A549 treated with AZD9567 at 1 μM for 4 hours (cell line): ENCODE measurements around the gene COL4A4. TPM values are rescaled to one million over a fixed set of nuclear protein-coding genes. Genes with fewer than 3 reads are reported as not detected.

Source experiments
- total RNA-seq: library from RNA; stranded (reverse); fragments of 200-300 nt; extraction: Qiagen RNA extraction; gene quantifications from 5 replicates; pipeline ENCODE4 v1.2.3, GENCODE V29; 2022; ENCODE audit not compliant: insufficient read depth

Gene COL4A4
- 1.2 to 2.1 TPM (median 1.7 TPM) in 5 replicates for total RNA-seq

GRCh38 chr2:227163998-227164762 lies at the start of gene COL4A4, which contains the start of gene COL4A3:
Gene COL4A4 (minus strand): TSS chr2:227164205. CDS start chr2:227147483, 16,722 bp downstream.
Gene COL4A3 (plus strand): TSS chr2:227164624. CDS start chr2:227164727, 103 bp downstream.

Other genes starting within 250 kb of the COL4A4 start
- gene COL4A3, start 419 bp upstream of the COL4A4 start, total RNA-seq = 0.33 to 1.7 TPM (median 0.94 TPM) in 5 replicates
- 97.1 to 122 TPM (median 99.8 TPM) in 5 replicates for gene MFF, start 161.0 kb upstream of the COL4A4 start, total RNA-seq
- gene TM4SF20, start 215.1 kb upstream of the COL4A4 start, total RNA-seq = 5.8 to 11.8 TPM (median 8.4 TPM) in 5 replicates
- not detected in 5 replicates for gene SCYGR1, start 223.7 kb upstream of the COL4A4 start, total RNA-seq